G401.6 (cell line): ENCODE measurements around the gene BRD7.
"Not testable (repeated sequence)": the region's sequence is repeated elsewhere in the genome, so short reads cannot be mapped to it uniquely, and the experiment has no call there.

Experiments
- FAIRE-seq: peaks from 2 replicates; lab custom pipeline; 2012; peaks lifted over from hg19 to GRCh38; lab: Jason Lieb, UNC

The BRD7 gene

DNA sequence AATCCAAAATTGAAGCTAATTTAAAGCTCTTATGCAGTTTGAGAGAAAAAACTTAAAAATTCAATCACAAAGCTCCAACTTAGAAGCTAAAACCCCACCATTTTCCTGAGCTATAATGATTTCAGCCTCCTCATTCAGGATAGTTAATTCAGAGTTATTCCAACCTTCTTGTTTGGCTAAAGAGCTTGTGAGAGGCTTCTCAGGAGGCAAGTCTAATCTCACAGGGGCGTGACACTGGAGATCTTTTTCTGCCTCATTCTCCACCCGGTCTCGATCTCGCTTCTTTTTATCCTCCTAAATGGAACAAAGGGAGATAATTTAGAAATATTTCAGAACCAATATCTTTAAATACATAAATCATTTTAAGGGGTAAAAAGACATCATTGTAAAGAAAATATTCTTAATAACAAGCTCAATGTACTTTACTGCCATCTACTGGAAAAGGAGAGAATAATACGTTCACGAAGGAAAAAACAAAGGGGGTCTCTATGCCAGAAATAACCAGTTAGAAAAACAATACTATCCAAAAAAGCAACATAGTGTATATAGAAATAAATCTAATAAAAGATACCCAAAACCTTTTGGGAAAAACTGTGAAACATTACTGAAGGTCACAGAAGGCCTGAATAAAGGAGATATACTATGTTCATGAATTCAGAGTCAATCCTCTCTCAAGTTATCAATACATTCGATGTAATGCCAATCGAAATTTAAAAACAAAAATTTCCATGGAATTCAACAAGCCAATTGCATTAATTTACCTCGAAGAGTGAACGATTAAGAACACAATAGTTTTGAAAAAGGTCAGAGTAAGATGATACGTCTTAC lies 13.9 kb downstream of the BRD7 start:
- peak; percentile 95 for FAIRE-seq

DNA sequence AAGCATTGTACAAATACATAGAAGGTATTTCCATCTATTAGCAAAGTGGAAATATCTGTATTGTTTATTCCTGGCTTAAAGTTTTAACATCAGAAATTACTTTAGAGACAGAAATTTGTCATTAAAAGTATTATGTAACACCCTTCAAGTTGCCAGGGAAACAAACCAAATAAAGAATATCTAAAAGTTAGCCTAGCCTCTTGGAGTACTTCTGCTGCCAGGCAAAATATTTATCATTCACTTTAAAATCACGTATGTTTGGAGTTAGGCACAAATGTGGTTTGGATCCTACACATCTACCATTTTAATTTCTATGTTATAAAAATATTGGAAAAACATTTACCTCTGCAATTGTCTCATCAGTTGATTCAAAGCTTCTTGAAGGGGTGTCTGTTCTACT lies 14.7 kb downstream of the BRD7 start:
- no peak for FAIRE-seq

DNA sequence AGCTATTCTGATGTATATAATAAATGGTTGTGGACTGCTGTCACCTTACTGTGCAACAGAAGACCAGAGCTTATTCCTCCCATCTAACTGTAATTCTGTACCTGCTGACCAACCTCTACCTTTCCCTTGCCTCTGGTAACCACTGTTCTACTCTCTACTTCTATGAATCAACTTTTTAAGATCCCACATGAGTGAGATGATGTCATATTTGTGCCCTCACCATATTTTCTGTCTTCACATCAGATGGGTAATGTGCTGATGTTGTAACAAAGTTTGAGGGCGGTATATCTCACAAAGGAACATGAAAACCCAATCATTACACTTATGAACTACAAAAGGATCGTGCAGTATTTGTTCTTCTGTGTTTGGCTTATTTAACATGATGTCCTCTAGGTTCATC lies 16.8 kb downstream of the BRD7 start:
- no peak for FAIRE-seq

DNA sequence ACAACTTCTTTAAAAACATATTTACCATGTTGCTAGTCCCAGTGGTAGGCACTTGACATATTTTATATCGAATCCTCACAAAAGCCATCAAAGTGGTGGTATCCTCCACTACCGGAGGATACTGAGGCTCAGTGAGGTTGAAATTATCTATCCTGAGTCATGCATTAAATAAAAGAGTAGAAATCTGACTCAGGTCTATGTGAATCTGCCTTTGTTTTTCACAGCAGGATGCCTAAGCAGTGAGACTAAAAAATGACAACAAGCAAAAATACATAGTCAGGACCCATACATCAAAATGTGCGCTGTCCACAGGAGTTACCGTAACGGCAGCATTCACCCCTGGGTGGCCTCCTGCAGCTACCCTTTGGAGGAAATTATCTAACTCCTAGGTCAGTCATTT lies 17.7 kb downstream of the BRD7 start:
- no peak for FAIRE-seq

DNA sequence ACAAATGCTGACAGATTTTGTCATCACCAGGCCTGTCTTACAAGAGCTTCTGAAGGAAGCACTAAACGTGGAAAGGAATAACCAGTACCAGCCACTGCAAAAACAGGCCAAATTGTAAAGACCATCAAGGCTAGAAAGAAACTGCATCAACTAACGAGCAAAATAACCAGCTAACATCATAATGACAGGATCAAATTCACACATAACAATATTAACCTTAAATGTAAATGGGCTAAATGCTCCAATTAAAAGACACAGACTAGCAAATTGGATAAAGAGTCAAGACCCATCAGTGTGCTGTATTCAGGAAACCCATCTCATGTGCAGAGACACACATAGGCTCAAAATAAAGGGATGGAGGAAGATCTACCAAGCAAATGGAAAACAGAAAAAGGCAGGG lies 23.6 kb downstream of the BRD7 start:
- not testable (repeated sequence) for FAIRE-seq

DNA sequence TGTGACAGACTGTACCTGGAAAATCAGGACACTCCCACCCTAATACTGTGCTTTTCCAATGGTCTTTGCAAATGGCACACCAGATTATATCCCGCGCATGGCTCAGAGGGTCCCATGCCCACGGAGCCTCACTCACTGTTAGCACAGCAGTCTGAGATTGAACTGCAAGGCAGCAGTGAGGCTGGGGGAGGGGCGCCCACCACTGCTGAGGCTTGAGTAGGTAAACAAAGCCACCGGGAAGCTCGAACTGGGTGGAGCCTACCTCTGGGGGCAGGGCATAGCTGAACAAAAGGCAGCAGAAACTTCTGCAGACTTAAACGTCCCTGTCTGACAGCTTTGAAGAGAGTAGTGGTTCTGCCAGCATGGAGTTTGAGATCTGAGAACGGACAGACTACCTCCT lies 25.2 kb downstream of the BRD7 start:
- FAIRE-seq = not testable (repeated sequence)

DNA sequence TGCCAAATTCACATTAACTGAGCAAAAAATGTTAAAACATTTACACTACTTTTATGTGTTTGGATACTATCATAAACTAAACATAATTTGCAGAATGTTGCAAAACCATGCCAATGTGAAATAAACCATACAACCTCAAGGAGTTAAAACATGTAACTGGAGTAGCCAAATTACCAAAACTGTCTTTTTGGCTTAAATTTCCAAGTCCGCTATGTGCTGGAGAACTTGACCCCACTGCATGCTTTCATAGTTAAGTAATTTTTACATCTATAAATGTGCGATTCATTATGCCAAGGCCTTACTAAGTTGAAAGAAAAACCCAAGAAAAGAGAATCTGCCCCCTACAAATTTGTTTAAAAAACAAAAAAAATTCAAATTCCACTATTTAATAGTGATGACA lies 28.2 kb downstream of the BRD7 start:
- FAIRE-seq = no peak

DNA sequence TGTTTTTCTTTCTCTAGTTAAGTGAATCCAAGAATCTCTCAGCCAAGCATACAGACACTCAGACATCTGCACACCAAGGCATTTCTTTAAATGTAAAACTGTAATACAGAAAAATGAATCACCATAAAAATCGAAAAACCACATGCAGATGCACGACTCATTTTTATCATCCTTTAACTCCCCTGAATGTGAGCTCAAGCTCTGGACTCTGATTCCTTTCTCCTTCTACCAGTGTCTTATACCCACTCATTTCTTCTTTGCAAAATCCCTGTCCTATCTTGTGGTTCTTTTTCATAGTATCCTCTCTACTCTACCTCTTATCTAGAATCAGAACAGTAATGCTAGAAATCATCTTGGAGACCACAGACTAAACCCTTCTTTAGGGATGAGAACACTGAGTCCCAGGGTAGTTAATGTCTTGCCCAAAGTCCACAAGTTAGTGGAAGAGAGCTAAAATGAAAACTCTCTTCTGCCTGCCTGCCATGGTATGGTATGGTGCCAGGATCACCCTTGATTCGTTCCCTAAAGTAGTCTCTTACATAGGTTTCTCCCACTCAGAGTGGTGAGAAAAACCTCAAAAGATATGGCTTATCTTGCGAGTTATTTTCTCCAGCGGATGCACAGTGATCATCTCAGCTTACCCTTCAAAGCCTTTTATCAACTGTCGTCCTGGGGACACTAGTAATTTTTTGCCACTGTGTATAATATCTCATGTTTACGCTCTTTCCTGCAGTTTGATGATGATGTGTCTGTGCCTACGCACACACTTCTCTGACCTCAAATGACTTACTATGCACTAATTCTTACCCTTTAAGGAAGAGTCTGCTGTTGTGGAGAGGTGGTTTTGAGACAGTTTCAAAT lies 30.2 kb downstream of the BRD7 start:
- FAIRE-seq = no peak

DNA sequence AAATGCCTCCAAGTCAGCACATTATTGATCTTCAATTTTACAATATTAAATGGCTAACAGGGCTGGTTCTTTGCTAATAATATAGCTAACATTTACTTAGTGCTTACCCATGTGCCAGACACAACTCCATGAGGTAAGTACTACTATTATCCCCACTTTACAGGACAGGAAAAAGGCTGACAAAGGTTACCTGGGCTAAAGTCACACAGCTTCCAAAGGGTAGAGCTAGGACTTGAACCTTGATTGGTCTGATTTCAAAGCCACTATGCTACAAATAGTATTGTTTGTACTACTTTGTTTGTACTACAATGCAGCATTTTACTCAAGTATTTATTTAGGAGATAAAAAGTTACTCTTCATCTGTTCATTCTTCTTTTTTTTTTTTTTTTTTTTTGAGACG lies 31.9 kb downstream of the BRD7 start:
- no peak for FAIRE-seq

DNA sequence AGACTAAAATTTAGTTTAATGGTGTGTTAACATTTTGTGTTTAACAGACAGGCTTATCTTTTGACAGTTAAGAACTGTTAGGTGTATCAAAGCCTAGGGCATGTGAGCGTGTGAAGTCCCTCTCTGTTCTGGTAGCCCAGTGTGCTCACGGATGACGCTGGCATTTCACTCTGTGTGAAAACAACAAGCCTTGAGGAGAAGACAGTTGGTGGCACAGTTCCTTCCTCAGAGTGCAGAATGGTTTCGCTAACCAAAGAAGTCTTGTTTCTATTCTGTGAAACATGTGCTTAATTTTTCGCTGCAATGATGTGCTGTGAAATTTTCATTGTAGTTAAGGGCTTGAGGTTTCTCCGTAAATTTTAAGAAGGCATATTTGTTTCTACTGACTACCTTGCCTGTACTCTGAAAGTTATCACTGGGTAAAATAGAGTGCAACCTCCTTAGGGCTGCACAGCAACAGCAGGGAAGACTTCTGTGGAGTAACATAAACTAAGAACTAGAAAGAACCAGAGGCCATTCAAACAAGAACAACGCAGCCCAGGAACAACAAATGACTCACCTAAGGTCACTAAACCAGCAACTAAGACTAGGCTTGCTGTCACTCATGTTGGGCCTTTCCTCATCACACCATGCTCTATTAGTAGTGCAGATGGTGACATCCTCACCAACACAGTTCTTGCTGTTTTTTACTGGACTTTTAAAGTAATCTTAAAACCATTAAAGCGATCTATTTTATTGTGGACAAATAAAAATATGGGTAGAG lies 33.4 kb downstream of the BRD7 start:
- FAIRE-seq = no peak

DNA sequence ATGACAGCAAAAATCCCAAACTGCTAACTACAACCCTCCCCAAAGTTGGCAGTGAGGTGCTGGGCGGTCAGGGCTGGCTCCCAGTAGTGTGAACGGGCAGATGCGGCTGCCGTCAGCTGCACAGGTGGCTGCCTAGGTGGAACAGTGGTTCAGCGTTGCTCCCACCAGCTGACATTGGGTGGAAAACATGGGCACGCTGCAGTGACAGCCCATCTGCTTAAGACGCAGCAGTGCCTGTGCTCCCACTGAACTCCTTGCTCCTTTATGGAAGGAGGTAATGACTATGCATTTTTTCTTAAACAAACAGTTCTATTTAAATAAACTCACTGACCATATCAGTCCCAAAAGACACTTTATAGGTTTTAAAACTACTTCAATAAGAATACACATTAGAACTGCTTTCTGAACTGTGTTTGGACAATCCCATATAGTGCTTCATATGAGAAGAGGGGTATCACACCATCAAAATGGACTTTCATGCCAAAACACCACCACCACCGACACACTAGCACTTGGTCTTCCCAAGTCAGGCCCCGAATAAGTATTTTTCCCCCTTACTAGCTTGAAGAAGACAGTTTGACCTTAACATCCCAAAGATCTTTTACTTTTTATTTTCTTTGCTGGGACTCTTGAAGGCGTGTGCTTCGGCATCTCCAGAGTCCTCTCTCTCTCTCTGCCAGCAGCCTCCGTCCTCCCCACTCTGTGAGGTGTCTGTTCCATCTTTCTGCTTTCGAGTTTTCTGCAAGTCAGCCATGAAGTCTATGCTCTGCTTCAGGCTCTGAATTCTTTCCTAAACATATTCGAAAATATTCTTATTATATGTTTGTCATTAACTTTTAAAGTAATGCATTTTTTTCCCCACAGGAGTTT lies 34.4 kb downstream of the BRD7 start:
- no peak for FAIRE-seq

DNA sequence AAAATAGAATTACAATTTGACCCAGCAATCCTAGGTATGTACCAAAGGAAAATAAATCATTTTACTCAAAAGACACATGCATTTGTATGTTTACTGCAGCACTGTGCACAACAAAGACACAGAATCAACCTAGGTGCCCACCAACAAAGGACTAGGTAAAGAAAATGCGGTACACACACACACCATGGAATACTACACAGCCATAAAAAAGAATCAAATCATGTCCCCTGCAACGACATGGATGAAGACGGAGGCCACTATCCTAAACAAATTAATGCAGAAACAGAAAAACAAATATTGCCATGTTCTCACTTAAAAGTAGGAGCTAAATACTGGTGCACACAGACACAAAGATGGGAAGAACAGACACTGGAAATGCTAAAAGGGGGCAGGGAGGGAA lies 36.2 kb downstream of the BRD7 start:
- no peak for FAIRE-seq

DNA sequence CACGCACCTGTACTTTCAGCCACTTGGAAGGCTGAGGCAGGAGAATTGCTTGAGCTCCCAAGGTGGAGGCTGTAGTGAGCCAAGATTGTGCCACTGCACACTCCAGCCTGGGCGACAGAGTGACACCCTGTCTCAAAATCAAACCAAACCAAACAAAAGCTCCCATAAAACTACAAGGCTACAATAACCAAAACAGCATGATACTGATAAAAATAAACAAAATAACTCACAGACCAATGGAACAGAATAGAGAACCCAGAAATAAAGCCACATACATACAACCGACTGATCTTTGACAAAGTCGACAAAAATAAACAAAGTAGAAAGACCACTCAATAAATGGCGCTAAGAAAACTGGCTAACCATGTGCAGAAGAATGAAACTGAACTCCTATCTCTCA lies 37.2 kb downstream of the BRD7 start:
- no peak for FAIRE-seq

DNA sequence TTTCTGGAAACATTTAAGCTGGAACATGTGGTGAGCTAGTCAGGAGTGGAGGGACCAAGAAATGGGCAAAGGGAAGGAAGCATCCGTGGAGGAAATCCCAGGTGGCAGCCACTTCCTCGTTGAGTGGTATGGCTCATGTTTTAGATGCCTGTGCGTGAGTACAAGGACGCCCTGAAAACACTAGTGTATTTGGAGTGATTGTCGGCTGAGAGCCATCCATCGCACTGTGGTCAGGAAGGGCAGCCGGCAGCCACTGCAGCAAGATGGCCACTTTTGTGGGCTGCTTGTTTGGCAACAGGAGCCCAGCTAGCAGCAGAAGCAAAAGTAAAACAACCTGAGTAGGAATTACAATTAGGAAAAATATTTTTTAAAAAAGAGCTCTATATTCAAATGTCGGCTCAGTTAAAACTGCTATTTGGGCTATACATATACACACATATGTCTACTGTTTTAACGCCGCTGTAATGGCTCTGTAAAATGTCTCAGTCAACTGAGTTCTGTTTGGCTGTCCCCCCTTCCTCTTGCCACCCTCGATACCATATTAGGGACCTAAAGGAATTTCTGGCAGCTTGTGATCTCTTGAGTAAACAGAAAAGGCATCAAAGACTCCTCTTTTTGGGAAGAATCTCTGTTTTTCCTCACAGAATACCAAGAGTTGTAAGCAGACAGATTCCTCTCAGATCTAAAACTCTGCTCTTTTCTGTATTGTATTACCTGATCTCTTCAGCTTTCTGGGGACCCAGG lies 39.2 kb downstream of the BRD7 start:
- FAIRE-seq = no peak

DNA sequence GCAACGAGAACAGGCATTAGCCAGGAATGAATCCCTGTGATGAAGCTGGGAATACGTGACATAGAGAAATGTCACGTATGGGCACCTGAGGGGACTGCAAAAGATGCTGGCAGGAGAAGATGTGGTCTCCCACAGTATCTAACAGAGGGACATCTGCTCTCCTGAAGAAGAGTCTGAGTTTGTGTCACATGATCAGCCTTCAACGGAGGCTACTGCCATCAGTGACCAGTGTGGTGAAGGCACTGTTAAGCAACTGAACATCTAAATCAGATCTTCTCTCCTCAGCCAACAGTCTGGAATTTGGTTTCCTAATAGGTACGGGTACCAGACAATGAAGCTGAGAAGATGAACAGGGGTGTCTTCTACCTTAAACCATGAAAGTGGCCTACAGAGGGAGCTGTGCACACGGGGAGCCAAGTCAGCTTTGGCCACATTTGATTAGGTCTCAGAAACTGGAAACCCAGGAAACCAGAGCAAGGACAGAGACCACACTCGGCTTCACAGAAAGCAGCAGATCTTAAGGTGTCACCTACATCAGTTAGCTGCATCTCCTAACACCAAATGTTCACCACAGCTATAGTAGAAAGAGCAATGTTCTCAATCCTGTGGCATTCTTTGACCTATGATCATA lies 41.8 kb downstream of the BRD7 start:
- no peak for FAIRE-seq

DNA sequence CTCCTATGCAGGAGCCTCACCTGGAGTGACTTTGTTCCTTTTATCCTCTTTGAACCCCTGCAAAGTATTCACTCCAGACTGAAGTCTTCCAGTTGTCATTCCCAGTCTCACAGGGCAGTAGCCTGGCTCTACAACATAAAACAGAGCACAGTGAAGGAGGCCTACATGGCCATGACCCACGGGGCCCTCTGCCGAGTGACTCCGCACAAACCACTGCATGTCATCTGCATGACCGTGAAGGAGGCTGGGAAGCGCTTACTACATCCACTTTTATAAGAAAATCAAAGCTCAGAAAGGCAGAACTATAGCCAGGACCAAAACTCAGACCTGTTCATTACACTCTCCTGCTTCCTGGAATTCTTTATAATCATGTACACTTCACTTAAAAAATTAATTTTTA lies 42.5 kb downstream of the BRD7 start:
- FAIRE-seq = no peak

DNA sequence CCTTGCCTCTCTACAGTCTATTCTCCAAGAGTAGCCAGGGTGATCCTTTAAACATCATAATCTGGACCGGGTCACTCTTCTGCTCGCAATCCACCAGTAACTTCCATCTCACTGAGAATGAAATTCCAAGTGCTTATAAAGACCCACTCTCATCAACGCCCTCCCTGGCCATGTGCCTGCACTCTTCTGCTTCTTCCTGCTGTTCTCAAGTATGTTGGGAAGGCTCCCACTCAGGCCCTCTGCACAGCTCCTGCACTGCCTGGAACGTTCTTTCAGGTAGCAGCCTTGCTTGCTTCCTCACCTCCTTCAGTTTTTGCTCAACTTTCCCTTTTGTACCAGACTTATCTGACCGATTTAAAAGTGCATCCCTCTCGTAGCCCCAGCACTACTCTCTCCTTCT lies 44.4 kb downstream of the BRD7 start:
- no peak for FAIRE-seq

DNA sequence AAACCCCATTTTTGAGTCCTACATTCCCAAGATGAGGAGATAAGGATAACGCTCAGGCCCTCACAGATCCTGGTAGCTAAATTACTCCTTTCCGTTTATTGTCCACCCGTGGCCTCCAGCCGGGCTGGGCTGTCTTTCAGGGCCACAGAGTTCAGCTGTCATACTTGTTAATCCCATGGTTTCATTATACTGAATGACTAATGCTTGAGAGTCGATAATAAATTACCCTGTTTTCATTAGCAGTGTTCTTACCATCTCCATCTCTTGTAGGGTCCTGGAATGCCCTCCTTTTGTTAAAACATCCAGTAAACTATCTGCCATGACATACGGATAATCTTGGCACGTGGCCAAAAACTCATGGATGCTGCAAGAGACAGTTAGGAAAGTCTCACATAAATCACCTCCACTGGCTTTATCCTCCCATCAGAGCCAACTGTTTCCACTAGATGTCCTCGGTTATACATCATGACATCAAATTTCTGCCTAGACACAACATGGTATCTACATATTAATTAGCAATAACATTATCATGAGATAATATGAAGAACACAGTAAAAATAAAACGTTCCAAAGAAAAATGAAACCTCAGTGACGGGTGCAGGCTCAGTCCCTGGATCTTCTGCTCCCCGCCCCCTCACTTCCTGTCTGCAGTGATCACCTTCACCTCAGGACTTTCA lies 45.3 kb downstream of the BRD7 start:
- no peak for FAIRE-seq

DNA sequence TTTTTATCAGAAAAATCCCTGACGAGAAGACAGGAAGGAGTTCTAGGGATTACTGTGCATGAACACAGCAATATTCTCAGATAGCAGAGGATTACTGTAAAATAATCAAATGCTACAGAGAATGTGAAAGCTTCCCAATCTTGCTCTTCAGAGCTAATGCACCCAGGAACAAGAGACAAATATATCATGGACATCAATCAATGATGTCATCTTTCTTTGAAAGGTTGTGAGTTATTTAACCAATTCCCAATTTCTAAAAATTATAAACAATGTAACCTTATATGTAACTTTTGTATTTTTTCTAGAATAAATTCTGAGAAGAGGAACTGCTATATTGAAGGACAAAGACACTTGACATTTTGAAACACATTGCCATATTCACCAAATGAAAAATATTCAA lies 46.5 kb downstream of the BRD7 start:
- FAIRE-seq = no peak

DNA sequence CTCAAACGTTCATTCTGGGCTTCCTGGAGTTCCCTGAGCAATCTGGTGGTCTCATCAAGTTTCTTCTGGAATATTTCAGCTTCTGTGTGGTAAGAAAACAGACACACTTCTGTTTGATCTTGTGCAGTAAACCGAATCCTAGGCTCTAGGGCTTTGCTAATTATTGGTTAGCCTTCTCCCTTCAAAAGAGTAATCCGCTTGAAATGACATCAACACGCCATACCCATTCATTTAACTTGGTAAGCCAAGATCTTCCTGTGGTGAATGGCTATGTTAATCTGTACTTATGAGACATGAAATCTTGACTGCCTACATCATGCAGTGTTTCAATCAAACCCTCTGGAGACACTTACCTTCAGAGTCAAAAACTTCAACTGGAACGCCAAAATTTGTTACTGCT lies 48.5 kb downstream of the BRD7 start:
- FAIRE-seq = no peak
